ENCODE results near the gene GGCT. TPM values are rescaled to one million over a fixed set of nuclear protein-coding genes. Genes with fewer than 3 reads are reported as not detected.

GGCT gene
- total RNA-seq, 2 experiments from 2014 or later = 6.3 to 6.6 TPM

- ATAC-seq (ENCODE audit: poor library complexity) (no peak), DNase-seq (no peak)
- H3K36me3 Mint-ChIP-seq (ENCODE audit: low read depth) = peaks cover 76% of the 10 kb centered on the region
- ChIA-PET POLR2A (no interaction called here), CTCF (interaction anchor here (0.6 kb wide), 1 partner anchor 97 kb away, joined by 4 read pairs; no protein-coding TSS in a partner anchor)
- no peaks in the 10 kb centered on the region for H3K4me1 Mint-ChIP-seq (ENCODE audit: low read depth)
- H3K27me3 ChIP-seq (ENCODE audit: control insufficient read depth in 1 of 2, insufficient read depth in 2 of 2, low read length in 2 of 2) = no peaks in the 10 kb centered on the region
- H3K4me1 ChIP-seq (ENCODE audit: insufficient read depth, low read length) = no peaks in the 10 kb centered on the region
- intact Hi-C loops (cut with DNase I, micrococcal nuclease) = no loop called here
- no peaks in the 10 kb centered on the region for H3K9me3 ChIP-seq (ENCODE audit: control insufficient read depth in 1 of 2, insufficient read depth in 1 of 2, low read length in 2 of 2)
- no peak overlapping the region for H3K27ac ChIP-seq (ENCODE audit: low read depth in 1 of 2, low read length in 2 of 2)
- no peaks in the 10 kb centered on the region for H3K9me3 Mint-ChIP-seq
- no peak overlapping the region for H3K27ac Mint-ChIP-seq
- no peak overlapping the region for H3K4me3 ChIP-seq (ENCODE audit: low read length)
- H3K4me3 Mint-ChIP-seq = no peak overlapping the region
- peaks cover 68% of the 10 kb centered on the region for H3K36me3 ChIP-seq (ENCODE audit: insufficient read depth, low read length)
- no peak for TF ChIP-seq CTCF (IDR thresholded peaks at IDR 0.05)
- H3K27me3 Mint-ChIP-seq = no peaks in the 10 kb centered on the region
Measured at GRCh38 chr7:30453016-30453415, 51.6 kb downstream of the GGCT start.

- Histone ChIP-seq H3K4me3 (ENCODE audit: low read length) (no peak overlapping the region), H3K36me3 (ENCODE audit: insufficient read depth, low read length) (peaks cover 70% of the 10 kb centered on the region), H3K4me1 (ENCODE audit: insufficient read depth, low read length) (no peaks in the 10 kb centered on the region), H3K9me3 (ENCODE audit: control insufficient read depth in 1 of 2, insufficient read depth in 1 of 2, low read length in 2 of 2) (no peaks in the 10 kb centered on the region), H3K27ac (ENCODE audit: low read depth in 1 of 2, low read length in 2 of 2) (no peak overlapping the region), H3K27me3 (ENCODE audit: control insufficient read depth in 1 of 2, insufficient read depth in 2 of 2, low read length in 2 of 2) (no peaks in the 10 kb centered on the region)
- POLR2A ChIA-PET = no interaction called here
- Mint-ChIP-seq H3K27me3 (no peaks in the 10 kb centered on the region), H3K27ac (no peak overlapping the region), H3K9me3 (no peaks in the 10 kb centered on the region), H3K4me1 (ENCODE audit: low read depth) (no peaks in the 10 kb centered on the region), H3K4me3 (no peak overlapping the region), H3K36me3 (ENCODE audit: low read depth) (peaks cover 81% of the 10 kb centered on the region)
- TF ChIP-seq CTCF (IDR thresholded peaks at IDR 0.05) = no peak
- ATAC-seq (ENCODE audit: poor library complexity) = no peak
- no peak for DNase-seq
- intact Hi-C loops (cut with DNase I, micrococcal nuclease) = no loop called here
- CTCF ChIA-PET = no interaction called here
Measured at GRCh38 chr7:30452280-30452930, 52.2 kb downstream of the GGCT start.

GRCh38 chr7:30451539-30452279, 52.9 kb downstream of the GGCT start:
- H3K27me3 ChIP-seq (ENCODE audit: control insufficient read depth in 1 of 2, insufficient read depth in 2 of 2, low read length in 2 of 2) = no peaks in the 10 kb centered on the region
- ChIA-PET POLR2A (no interaction called here), CTCF (no interaction called here)
- H3K4me3 ChIP-seq (ENCODE audit: low read length) = no peak overlapping the region
- no peak for TF ChIP-seq CTCF (IDR thresholded peaks at IDR 0.05)
- Mint-ChIP-seq H3K9me3 (no peaks in the 10 kb centered on the region), H3K27me3 (no peaks in the 10 kb centered on the region), H3K4me3 (no peak overlapping the region), H3K27ac (no peak overlapping the region), H3K36me3 (ENCODE audit: low read depth) (peaks cover 85% of the 10 kb centered on the region), H3K4me1 (ENCODE audit: low read depth) (peaks cover 2% of the 10 kb centered on the region)
- H3K9me3 ChIP-seq (ENCODE audit: control insufficient read depth in 1 of 2, insufficient read depth in 1 of 2, low read length in 2 of 2) = no peaks in the 10 kb centered on the region
- H3K36me3 ChIP-seq (ENCODE audit: insufficient read depth, low read length) = peaks cover 73% of the 10 kb centered on the region
- no peak for DNase-seq
- intact Hi-C loops (cut with DNase I, micrococcal nuclease) = no loop called here
- H3K4me1 ChIP-seq (ENCODE audit: insufficient read depth, low read length) = no peaks in the 10 kb centered on the region
- no peak overlapping the region for H3K27ac ChIP-seq (ENCODE audit: low read depth in 1 of 2, low read length in 2 of 2)
- ATAC-seq (ENCODE audit: poor library complexity) = no peak
